H1 (cell line): ENCODE measurements around the gene HJURP.

Source experiments
- JUND ChIP-seq: IDR thresholded peaks from 2 replicates; pipeline ENCODE4 v1.6.1; 2011; ENCODE audit warnings: mild to moderate bottlenecking, improper control_type of control experiment, low read length
- POLR2A ChIP-seq, 2 experiments: IDR thresholded peaks; 1 replicate in 1 of 2; 2 replicates in 1 of 2; pipeline ENCODE4 v1.6.1; 2011; ENCODE audit warnings: low read depth in 2 of 2, low read length in 2 of 2, mild to moderate bottlenecking in 2 of 2; ENCODE audit errors: control extremely low read depth in 1 of 2

DNA sequence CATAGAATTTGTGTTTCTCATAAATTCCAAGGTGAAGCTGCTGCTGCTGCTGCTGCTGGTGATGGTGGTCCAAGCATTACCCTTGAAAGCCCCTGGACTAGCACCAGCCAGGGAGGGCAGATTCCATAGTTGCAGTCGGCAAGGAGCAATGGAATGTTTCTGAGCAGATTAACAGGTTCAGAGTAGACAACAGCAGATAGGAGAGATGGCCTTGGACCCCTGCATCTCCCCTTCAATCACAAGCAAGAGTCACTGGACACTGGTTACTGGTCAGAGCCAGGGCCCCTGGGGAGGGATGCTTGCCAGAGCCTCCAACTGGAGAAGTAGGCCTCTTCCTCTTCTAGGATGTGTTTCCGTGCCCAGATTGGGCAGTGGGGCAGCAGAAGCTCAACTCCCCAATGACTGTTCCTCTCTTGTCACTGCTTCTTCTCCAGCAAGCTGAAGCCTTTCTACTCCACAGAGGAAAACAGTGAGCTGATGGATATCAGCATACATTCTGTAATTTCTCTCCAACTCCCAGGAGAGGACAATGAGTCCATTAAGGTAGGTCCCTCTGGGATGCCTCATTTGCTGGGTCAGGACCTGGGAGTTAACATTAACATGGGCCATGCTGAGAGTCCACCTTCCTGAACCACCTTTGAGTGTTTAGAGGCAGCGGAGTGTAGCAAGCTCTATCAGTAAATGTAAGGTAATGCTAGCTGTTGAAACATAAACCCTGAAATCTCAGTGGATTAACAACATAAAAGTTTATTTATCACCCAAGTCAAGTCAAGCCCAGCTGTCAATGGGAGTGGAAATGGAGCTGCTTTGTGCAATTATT lies 40.9 kb downstream of the HJURP start:
- no peak for TF ChIP-seq JUND
- TF ChIP-seq POLR2A (IDR thresholded peaks at IDR 0.05; ENCODE audit: control extremely low read depth in 1 of 2, low read depth in 2 of 2, low read length in 2 of 2) = no peak
